HepG2 (cell line): ENCODE measurements around the gene GPBAR1. TPM values are rescaled to one million over a fixed set of nuclear protein-coding genes. Genes with fewer than 3 reads are reported as not detected.

ENCODE experiments used
- AGO2 ChIP-seq: fragments of 200-400 bp; formaldehyde crosslinking; optimal IDR thresholded peaks from 2 replicates; pipeline ENCODE3; 2017; ENCODE audit warnings: mild to moderate bottlenecking, low read depth, low read length, moderate library complexity
- ARHGAP35 ChIP-seq: sonication (generic); formaldehyde crosslinking; IDR thresholded peaks from 2 replicates; pipeline ENCODE4 v1.9.0; 2022; ENCODE audit warnings: mild to moderate bottlenecking, inconsistent platforms, moderate library complexity, missing genetic modification reagents, borderline replicate concordance
- ELF1 ChIP-seq: sonication (generic); formaldehyde crosslinking; IDR thresholded peaks from 2 replicates; pipeline ENCODE4 v1.4.0; 2020; ENCODE audit warnings: missing genetic modification reagents
- GATA4 ChIP-seq: sonication (generic); IDR thresholded peaks from 2 replicates; pipeline ENCODE4 v1.6.1; 2016; ENCODE audit warnings: antibody characterized with exemption, low read depth, borderline replicate concordance
- HMG20A ChIP-seq: IDR thresholded peaks from 2 replicates; pipeline ENCODE4 v1.6.1; 2016; ENCODE audit warnings: borderline replicate concordance
- HNF4G ChIP-seq, 2 experiments: sonication (generic) in 1 of 2; formaldehyde crosslinking in 1 of 2; IDR thresholded peaks; 2 replicates each; pipeline versions ENCODE4 v1.4.0 to v1.6.1; 2011 to 2020; ENCODE audit warnings: borderline replicate concordance in 2 of 2, low read depth in 2 of 2, mild to moderate bottlenecking in 2 of 2, low read length in 1 of 2, missing genetic modification reagents in 1 of 2, moderate library complexity in 1 of 2
- HNRNPH1 ChIP-seq: fragments of 200-400 bp; formaldehyde crosslinking; optimal IDR thresholded peaks from 2 replicates; pipeline ENCODE3; 2017; ENCODE audit warnings: mild to moderate bottlenecking, low read depth, low read length
- MBD4 ChIP-seq: IDR thresholded peaks from 2 replicates; pipeline ENCODE4 v1.6.1; 2012; ENCODE audit warnings: low read length, inconsistent platforms, borderline replicate concordance
- MED8 ChIP-seq: sonication (generic); formaldehyde crosslinking; IDR thresholded peaks from 2 replicates; pipeline ENCODE4 v1.8.1; 2023; ENCODE audit warnings: mild to moderate bottlenecking, missing genetic modification reagents; ENCODE audit not compliant: insufficient replicate concordance
- NCOR1 ChIP-seq: fragments of 200-600 bp; sonication (generic); IDR thresholded peaks from 2 replicates; pipeline ENCODE4 v1.7.0; 2017; ENCODE audit warnings: antibody characterized with exemption, low read length, borderline replicate concordance
- SETDB1 ChIP-seq: sonication (generic); formaldehyde crosslinking; IDR thresholded peaks from 2 replicates; pipeline ENCODE4 v1.5.1; 2020; ENCODE audit warnings: missing genetic modification reagents, mild to moderate bottlenecking, borderline replicate concordance
- SNRNP70 ChIP-seq: fragments of 200-400 bp; formaldehyde crosslinking; IDR thresholded peaks from 2 replicates; pipeline ENCODE4 v1.6.1; 2017; ENCODE audit warnings: mild to moderate bottlenecking, low read depth, low read length, moderate library complexity
- SOX5 ChIP-seq: IDR thresholded peaks from 2 replicates; pipeline ENCODE4 v1.6.1; 2016; ENCODE audit warnings: borderline replicate concordance
- TARDBP ChIP-seq: sonication (generic); formaldehyde crosslinking; IDR thresholded peaks from 2 replicates; pipeline ENCODE4 v1.8.0; 2022; ENCODE audit warnings: mild to moderate bottlenecking, missing genetic modification reagents
- UBTF ChIP-seq: sonication (generic); formaldehyde crosslinking; IDR thresholded peaks from 2 replicates; pipeline ENCODE4 v1.4.0; 2020; ENCODE audit warnings: mild to moderate bottlenecking, missing genetic modification reagents
- ZBTB1 ChIP-seq: sonication (generic); formaldehyde crosslinking; IDR thresholded peaks from 2 replicates; pipeline ENCODE4 v1.4.0; 2020; ENCODE audit warnings: missing genetic modification reagents, borderline replicate concordance
- ZNF160 ChIP-seq: sonication (generic); formaldehyde crosslinking; IDR thresholded peaks from 2 replicates; pipeline ENCODE4 v1.8.0; 2022; ENCODE audit warnings: mild to moderate bottlenecking, inconsistent platforms, missing genetic modification reagents
- ZNF503 ChIP-seq: sonication (generic); formaldehyde crosslinking; IDR thresholded peaks from 2 replicates; pipeline ENCODE4 v1.4.0; 2020; ENCODE audit warnings: missing genetic modification reagents
- ZNF547 ChIP-seq: sonication (generic); formaldehyde crosslinking; IDR thresholded peaks from 2 replicates; pipeline ENCODE4 v1.5.1; 2020; ENCODE audit warnings: mild to moderate bottlenecking, missing genetic modification reagents
- ZNF552 ChIP-seq: sonication (generic); formaldehyde crosslinking; IDR thresholded peaks from 2 replicates; pipeline ENCODE4 v1.9.0; 2022; ENCODE audit warnings: missing genetic modification reagents, mild to moderate bottlenecking, borderline replicate concordance
- ZNF567 ChIP-seq: sonication (generic); formaldehyde crosslinking; IDR thresholded peaks from 2 replicates; pipeline ENCODE4 v1.8.1; 2023; ENCODE audit warnings: mild to moderate bottlenecking, missing genetic modification reagents, borderline replicate concordance
- ZNF572 ChIP-seq: sonication (generic); formaldehyde crosslinking; IDR thresholded peaks from 2 replicates; pipeline ENCODE4 v1.5.1; 2020; ENCODE audit warnings: mild to moderate bottlenecking, missing genetic modification reagents
- ZNF7 ChIP-seq: IDR thresholded peaks from 2 replicates; pipeline ENCODE4 v1.6.1; 2016; ENCODE audit warnings: missing biosample characterization, missing genetic modification reagents
- ZNF740 ChIP-seq: sonication (generic); formaldehyde crosslinking; IDR thresholded peaks from 2 replicates; pipeline ENCODE4 v1.4.0; 2020; ENCODE audit warnings: missing genetic modification reagents
- ZNF747 ChIP-seq: sonication (generic); formaldehyde crosslinking; IDR thresholded peaks from 2 replicates; pipeline ENCODE4 v1.8.1; 2023; ENCODE audit warnings: missing genetic modification reagents, mild to moderate bottlenecking, borderline replicate concordance
- ZNF780A ChIP-seq: sonication (generic); formaldehyde crosslinking; IDR thresholded peaks from 2 replicates; pipeline ENCODE4 v1.8.0; 2022; ENCODE audit warnings: mild to moderate bottlenecking, missing genetic modification reagents, moderate library complexity
- polyA plus RNA-seq, 8 experiments: library from polyadenylated mRNA; depleted of rRNA in 3 of 8; stranded (reverse) in 7 of 8; unstranded in 1 of 8; fragments of >200 nt; fragmentation: Illumina TruSeq in 4 of 8; extraction: Trizol in 4 of 8; gene quantifications; 2 replicates each; pipeline versions ENCODE4 v1.2.1 to v1.2.3, GENCODE V29; 2011 to 2016; ENCODE audit warnings: low read depth in 4 of 8, missing spikeins in 1 of 8, mixed read lengths in 1 of 8; ENCODE audit not compliant: insufficient read depth in 1 of 8
- total RNA-seq, 5 experiments: library from RNA; depleted of rRNA; stranded (reverse); fragments of >200 nt; fragmentation: Illumina TruSeq; extraction: Trizol; gene quantifications; 2 replicates each; pipeline ENCODE4 v1.2.3, GENCODE V29; 2016; ENCODE audit warnings: low read depth in 1 of 5

GPBAR1 gene
- total and polyA plus RNA-seq, 2 of the 13 experiments (the other 11 are each of a cell fraction or from before 2014, with no cell fraction given): 0.05 to 0.09 TPM

- TF ChIP-seq ZNF747 (CRISPR knock-in tag) (no peak; the same call in 1 of the 2 replicates), ZBTB1 (no peak), SOX5 (no peak), MBD4 (no peak), ZNF740 (CRISPR knock-in tag) (no peak), UBTF (CRISPR knock-in tag) (peak; percentile 49), GATA4 (no peak), AGO2 (peak; percentile 90), ZNF572 (no peak), ZNF567 (CRISPR knock-in tag) (no peak), SNRNP70 (no peak), ZNF7 (CRISPR knock-in tag) (no peak), HMG20A (CRISPR knock-in tag) (no peak), ARHGAP35 (CRISPR knock-in tag) (no peak), HNF4G (IDR thresholded peaks at IDR 0.05; ENCODE audit: borderline replicate concordance, low read depth, low read length) (0 out of 2 replicates have a peak, but pooled peaks have one; percentile 10), HNF4G (CRISPR knock-in tag; IDR thresholded peaks at IDR 0.05; ENCODE audit: borderline replicate concordance, low read depth) (peak; percentile 47; the same call in 1 of the 2 replicates), ZNF503 (no peak), HNRNPH1 (no peak), ELF1 (CRISPR knock-in tag) (peak; percentile 71), NCOR1 (no peak), SETDB1 (CRISPR knock-in tag) (no peak), ZNF780A (no peak; the same call in 1 of the 2 replicates), MED8 (no peak), TARDBP (CRISPR knock-in tag) (peak; percentile 24; the same call in 1 of the 2 replicates), ZNF160 (CRISPR knock-in tag) (no peak), ZNF552 (CRISPR knock-in tag) (no peak), ZNF547 (CRISPR knock-in tag) (peak; percentile 60; the same call in 1 of the 2 replicates)
Measured at GRCh38 chr2:218217360-218218267, 43.2 kb upstream of the GPBAR1 start (continued).
